MV-4-11 (cell line): Measurements from ENCODE around the gene RPL22.
A peak's percentile ranks its signal among the peaks of the same experiment; 100 is the strongest.

Experiments
- DNase-seq: peaks from one replicate; lab custom pipeline; 2025; lab: John Stamatoyannopoulos, UW

RPL22 gene

DNA sequence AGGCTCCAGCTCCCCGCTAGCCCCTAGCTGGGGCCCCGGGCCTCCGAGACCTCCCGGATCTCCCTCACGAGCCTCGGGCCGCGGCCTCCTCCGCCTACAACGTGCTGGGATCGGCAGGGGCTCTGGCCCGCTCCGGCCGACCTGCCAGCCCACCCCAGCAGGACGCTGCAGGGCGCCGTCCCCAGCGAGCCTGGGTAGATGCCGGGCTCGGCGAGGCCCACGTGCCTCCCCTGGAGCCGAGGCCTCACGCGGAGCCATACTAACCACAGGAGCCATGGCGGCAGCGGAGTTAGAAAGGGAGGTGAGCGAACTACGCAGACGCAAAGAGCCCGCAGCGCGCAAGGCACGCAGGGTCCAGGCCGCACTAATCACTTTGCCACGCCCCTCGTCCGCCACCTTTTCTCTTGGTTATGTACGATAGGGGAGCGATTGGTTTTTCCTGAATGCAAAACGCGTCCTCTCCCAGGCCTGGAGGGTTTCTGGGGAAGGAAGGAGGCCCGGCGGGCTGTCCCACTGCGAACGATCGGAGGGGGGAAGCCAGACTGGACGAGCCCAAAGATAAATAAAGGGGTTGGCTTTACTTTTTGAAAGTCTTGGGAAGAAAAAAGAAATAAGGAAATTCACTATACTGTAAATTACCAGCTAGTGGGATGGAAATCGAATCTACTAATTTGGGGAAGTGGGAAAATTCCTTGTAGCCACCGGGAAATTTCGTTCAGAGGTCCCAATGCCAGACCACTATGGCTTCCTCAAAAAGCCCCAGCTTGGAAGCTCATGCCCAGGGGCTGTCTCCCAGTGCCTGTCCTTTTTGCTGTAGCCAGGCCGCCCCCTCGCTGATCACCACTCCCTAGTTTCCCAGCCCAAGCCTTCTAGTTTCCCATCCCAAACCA is at the start of gene RPL22:
TSS of gene RPL22 (minus strand) at position 298 of the 890 bp plus-strand sequence. CDS start at position 276, 22 bp downstream.
- peak; percentile 99 for DNase-seq

DNA sequence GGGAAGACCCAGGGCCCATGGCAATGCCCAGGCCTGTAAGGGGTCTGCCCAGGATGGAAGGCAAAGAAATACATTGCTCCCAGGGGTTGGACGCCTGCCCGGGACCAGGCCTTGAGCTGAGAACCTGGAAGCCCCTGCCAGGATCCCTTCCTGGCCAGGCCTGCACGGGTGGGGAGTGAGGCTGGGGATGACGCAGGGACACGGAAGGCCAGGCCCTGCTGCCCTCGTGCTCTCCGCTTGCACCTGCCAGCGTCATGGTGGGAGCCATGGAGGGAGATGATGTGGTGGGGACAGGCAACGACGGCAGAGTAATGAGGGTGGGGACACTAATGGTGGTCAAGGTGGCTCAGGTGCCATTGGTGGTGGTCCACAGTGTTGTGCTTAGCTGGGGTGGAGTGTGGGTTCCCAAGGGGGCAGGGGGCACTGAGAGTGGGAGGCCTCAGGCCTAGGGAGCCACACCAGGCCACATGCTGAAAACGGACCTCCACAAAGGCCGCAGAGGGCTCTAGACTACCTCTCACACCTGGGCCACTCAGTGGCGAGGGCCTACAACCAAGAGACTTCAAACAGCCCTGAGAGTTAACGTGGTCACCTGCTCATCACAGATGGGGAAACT is 48.9 kb upstream of the RPL22 start:
- DNase-seq = no peak

DNA sequence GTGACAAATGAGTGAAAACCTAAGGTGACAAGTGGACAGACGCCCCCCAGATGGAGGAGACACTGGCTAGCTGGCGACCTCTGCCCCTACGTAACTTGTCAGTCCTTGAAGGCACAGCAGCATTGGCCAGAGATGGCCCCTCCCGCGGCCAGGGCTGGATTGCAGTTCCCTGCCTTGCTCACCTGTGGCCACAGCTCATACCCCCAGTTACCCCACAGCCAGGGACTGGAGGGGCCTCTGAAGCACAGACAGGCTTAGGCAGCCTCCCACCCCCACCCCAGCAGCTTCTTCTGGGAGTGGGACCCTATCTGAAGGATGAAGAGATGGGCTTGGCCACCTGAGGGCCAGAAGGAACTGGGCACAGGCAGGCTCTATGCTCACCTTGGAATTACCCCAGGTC is 48.3 kb upstream of the RPL22 start:
- no peak for DNase-seq

DNA sequence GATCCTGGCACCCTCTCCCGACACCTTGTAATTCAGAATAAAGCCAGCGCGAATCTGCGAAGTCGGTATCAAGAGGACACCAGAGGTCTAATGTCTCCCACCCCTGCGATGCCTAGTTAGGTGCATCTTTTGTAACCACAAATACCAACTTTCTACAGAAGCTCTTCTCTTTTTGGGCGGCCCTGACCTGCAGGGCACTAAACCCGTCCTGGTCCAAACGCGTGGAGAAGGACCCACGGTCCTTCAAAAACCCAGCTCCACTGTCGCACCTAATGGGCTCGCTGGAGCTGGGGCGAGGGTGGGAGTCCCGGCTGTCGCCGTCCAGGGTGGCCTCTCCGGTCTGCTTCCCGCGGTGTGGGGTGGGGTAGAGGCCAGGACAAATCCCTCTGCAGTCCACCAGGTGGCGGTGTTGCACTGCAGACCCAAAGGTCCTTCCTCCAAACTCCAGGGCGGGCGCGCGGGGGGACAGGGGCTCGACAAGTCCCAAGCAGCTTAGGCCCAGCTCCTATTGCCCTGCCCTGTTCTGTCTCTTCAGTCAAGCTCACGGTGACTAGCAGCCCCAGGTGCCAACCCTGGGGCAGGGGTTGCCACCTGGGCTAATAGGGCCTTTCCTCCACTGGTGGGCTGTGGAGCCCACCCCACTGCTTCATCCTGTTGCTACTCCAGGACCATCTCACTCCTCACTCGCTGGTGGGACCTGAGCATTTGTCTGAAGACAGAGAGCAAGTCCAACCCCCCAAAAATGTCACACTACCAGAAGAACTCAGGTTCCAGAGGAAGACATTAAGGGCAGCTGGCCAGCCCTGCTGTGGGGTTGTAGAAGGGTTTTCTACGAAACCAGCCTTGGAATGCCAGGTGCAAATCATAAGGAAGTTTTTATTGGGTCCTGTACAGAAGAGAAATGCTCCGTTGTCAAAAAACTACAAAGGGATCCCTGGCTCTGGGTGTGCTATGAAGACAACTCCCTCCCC is 47.4 kb upstream of the RPL22 start:
- peak; percentile 41 for DNase-seq

DNA sequence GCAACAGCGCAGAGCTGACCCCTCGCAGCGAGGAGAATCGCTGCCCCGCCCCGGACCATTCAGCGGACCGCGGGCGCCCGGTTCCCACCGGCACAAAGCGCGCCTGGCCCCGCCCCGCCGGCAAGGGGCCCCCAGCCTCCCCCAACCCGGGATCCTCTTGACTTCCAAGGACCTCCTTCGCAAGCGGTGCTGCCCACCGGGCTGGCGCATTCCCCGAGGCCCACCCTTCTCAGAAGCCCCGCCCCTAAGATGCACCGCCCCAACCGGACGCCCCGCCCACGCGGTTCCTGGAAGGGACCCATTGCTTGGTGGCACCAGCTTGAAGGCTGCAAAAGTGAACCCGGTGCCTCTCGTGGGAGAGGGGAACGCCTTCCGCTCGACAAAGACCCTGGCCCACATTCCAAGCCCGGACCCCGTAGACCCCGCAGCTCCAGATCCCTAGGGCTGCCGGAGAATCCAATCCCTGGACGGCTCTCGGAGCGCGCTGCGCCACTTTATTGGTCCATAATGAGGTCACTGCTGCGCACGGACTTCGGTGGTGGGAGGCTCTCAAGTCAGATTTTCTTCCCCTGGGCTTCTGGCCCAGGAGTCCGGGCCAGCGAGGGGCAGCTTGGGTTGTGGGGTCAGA is 46.6 kb upstream of the RPL22 start:
- no peak for DNase-seq

DNA sequence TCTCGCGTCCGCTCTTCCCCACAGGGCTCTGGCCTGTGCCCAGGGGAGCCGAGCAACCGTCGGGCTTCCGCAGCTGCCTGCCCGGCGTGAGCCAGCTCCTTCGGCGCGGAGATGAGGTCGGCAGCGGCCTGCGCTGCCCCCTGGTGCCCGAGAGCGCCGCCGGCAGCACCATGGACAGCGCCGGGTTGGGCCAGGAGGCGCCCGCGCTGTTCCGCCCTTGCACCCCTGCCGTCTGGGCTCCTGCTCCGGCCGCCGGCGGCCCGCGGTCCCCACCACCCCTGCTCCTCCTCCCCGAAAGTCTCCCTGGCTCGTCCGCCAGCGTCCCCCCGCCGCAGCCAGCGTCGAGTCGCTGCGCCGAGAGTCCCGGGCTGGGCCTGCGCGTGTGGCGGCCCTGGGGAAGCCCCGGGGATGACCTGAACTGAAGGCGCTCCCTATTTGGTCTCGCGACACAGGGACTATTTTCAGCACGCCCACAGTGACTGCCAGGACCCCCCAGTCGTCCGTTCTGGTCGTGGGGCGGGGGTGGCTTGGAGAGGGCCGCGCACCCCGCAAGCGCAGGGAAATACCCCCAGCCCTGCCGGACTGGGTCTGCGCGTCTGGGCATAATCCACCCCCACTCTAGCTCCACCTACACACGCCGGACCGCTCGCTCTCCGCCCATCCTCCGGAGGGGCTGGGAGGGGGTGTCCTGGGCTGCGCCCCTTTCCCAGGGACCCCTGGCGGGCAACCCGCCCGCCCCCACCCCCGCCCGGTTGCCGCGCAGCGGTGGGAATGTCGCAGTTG is 45.9 kb upstream of the RPL22 start:
- peak; percentile 73 for DNase-seq

DNA sequence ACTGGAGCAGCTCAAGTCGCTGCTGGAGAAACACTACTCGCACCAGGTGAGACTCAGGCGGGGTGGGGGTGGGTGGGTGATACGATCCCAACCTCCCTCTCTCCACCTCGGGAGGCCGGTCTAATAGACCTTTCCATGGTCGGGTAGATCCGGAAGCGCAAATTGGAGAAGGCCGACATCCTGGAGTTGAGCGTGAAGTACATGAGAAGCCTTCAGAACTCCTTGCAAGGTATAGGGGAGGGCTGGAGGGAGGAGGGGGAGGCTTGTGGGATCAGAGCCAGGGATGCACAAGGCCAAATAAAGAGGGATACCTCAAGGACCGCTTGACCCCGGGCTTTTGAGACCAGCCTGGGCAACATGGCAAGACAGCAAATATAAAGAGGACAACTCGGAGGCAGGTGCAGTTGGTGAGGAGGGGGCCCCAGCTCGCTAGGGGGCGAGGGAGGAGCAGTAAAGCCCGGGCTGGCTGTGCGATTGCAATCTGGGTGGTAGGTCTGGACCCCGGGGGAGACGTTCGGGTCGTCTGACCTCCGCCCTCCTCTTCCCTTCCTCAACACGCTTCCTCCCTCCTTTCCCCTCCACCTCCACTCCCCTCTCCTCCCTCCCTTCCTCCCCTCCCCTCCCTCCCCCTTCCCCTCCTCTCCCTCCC is 45.1 kb upstream of the RPL22 start:
- DNase-seq = no peak

DNA sequence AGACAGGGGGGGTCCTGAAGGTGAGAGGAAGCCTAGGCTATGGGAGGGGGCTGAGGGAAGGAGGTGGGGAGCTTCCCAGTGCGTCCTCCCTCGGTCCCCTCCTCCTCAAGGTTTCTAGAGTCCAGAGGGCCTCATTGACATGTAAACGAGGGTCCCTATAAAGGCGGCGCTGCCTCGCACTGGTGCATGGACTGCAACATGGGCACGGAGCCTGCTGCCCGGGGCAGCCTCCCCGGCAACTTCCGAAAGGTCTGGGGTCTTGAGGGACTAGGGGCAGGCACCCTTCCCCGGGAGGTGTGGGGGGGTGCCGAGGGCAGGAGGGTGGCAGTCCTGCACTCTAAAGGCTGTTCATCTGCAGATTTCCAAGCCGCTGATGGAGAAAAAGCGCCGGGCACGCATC is 44.6 kb upstream of the RPL22 start, which contains the start of gene HES3:
TSS of gene HES3 (plus strand) at position 187 of the 400 bp plus-strand sequence. CDS start at position 374, 187 bp downstream.
- DNase-seq = no peak

DNA sequence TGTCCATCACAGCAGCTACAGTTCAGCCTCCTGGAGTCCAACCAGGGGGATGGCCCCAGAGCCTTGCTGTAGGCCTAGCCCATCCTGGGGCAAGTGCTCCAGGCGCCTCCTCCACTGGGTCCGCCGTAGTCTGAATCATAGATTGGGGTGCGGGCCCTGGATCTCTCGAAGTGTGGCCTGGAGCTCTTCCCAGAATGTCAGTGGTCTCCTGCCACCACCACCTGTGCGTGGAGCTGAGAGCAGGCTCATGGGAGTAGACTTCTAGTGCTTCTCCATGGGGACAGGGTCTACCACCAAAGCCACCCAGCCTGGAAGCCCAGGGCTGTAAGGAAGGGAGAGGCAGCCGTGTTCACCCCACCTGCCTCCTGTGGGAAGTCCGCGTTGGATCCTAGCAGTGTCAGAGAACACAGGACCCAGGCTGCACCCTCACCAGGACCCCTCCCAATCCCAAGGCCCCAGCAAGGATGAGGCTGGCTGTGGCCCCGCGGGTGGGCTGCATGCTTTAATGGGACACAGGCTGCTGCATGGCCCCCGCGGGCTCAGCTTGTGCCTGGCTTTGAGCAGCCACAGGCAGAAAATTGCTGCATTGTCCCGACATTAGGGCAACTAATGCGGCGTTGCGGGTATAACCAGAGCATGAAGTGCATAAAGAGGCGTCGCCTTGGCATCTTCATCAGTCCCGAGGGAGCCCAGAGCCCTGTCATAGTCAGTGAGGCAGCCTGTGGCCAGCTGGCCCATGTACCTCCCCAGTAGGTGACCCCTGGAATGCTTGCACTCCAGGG is 43.8 kb upstream of the RPL22 start:
- no peak for DNase-seq

DNA sequence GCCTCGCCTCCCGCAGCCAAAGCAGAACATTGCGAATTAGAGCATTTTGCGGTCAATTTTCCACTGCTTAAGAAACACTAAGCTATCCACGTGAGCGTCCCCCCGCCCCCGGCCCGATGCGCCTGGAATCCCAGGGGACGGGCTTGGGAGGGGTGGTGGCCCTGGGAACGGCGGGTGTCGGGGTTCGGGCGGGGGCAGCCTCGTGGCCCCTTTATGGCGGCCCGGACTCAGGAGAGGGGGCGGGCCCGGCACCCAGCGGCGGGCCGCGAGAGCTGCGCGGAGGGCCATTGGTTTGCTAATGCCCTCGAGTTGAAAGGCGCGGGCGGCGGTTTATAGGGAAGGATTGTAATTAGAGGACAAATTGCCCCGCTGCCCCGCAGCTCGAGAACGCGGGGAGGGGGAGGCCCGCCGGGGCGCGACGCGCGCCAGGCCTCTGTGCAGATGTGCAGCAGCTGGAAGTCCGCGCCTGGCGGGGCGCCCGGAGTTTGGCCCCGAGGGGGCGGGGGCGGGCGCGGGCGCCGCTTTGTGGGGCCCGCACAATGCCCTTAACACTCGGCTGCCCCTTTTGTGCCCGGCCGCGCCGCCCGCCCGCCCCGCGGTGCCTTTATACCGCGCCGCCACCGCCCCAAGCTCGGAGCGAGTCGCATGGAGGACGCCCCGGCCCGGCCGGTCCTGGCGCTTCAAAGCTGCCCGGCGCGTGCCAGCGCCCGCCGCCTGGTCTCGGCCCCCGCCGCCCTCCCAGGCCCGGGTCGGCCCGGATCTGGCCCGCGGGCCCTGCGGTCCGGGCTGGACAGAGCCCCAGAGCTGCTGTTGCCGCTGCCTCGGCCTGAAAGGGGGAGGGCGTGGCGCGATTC is 42.7 kb upstream of the RPL22 start:
- no peak for DNase-seq

DNA sequence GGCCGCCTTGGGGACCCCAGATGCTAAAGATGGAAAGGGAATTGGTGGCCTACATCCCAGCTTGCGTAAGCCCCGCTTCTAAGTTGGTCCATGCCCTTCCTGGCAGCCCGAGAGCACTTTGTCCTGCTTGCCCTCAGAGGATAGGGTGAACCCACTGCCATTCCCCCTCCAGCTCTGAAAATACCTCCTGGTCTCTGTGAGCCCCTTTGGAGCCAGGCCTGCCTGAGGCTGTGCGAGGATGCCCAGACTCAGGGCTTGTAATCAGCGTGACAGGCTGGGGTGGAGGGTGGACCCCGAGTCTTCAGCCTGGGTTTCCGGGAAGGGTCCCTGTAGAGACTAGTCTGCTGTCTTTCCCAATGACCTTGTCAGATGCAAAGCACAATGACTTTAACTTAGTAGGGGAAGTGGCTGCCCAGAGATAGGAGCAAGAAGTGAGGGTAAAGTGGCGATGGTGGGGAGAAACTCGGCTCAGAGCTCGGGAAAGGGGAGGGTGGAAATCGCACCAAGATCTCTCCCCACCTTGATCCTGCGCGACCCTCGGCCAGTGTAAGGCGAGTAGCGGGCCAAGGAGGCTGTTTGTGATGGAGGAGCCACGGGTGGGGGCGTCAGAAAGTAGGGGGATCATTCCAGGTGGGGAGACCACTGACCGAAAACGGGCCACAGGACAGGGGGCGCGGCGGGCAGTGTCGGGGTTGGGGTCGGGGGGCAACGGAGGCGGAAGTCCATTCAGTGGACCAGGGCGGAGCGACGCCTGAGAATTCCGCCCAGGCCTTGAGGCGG is 41.9 kb upstream of the RPL22 start:
- no peak for DNase-seq

DNA sequence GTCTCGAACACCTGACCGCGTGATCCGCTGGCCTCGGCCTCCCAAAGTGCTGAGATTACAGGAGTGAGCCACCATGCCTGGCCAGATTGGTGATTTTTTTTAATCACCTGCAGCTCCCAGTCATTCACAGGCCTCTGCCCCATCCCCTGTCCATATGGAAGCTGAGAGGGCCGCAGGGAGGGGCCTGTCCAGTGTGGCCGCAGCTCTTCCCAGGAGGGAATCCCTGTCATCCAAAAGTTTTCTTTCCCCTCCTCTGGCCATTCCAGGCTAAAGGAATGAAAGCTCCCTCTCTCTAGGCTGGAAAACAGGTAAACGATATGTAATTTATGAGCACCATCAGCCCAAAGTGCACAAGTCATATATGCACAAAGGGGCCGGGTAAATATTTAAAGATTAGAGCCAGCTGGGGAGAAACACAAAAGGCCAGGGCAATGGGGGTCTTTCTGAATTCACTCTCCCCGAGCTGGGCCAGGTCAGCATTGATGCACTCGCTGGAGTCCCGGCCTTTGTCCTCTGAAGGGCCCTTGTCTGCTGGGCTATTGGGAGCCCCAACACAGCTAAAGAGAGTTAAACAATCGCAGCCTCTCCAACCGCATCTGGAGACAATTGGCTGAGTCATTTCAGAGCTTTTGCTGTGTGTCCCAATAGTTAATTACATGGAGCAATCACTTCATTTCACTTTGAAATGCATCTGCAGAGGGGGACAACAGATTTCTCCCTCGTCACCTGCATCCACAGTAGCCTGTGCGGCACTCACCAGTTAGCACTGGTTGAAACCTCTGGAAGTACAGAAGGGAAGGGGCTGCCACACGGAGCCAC is 40.8 kb upstream of the RPL22 start:
- DNase-seq = peak; percentile 49

DNA sequence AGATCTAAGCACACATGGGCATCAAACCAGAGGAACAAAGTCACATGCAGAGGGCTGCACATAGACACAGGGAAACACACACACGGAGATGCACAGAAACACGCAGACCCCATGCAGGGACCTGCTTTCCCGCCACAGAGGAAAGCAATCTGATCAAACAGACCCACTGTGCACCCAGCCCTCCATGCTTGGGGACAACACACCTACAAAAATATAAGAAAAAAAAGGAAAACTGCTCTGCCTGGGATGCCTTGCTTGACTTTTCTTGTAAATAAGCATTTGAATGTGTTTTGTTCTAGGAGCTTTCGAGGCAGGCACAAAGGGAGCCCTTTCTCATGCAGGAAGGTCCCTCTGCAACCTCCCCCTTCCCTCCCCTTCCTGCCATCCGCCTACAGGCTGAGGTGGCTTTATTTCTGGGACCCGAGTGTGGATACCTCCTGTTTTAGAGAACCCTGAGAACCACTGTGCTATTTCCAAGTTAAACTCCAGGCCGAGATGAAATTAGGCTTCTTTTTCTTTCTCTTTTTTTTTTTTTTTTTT is 39.9 kb upstream of the RPL22 start:
- DNase-seq = no peak

DNA sequence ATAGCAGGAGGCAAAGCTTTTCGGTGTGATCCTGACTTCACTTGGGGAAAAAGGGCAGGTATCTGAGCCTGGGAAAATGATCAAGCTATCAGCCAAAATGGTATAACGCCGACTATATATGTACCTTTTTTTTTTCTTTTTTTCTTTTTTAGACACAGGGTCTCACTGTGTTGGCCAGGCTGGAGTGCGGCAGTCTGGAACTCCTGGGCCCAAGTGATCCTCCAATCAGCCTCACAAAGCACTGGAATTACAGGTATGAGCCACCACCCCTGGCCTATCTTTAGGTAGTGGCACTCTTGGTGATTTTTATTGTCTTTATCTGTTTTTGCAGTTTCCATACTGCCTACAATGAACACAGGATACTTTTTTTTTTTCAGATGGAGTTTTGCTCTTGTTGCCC is 37.7 kb upstream of the RPL22 start:
- no peak for DNase-seq

DNA sequence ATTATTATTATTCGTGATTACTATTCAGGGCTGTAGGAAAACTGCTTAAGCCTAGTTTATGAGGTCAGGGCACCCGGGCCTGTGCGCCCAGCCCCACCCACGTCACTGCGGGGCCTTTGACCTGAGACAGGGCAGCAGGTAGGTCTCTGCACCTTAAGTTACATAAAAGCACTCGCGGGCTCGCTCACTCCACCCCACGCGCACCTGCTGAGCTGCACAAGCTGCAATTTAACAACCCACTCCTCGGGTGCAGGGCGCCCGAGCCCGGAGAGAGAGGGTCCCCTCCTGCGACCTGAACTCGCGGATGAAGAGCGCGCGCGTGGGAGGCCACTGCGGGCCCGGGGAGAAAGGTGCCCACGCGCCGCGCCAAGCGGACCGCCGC is 35.9 kb upstream of the RPL22 start:
- no peak for DNase-seq

DNA sequence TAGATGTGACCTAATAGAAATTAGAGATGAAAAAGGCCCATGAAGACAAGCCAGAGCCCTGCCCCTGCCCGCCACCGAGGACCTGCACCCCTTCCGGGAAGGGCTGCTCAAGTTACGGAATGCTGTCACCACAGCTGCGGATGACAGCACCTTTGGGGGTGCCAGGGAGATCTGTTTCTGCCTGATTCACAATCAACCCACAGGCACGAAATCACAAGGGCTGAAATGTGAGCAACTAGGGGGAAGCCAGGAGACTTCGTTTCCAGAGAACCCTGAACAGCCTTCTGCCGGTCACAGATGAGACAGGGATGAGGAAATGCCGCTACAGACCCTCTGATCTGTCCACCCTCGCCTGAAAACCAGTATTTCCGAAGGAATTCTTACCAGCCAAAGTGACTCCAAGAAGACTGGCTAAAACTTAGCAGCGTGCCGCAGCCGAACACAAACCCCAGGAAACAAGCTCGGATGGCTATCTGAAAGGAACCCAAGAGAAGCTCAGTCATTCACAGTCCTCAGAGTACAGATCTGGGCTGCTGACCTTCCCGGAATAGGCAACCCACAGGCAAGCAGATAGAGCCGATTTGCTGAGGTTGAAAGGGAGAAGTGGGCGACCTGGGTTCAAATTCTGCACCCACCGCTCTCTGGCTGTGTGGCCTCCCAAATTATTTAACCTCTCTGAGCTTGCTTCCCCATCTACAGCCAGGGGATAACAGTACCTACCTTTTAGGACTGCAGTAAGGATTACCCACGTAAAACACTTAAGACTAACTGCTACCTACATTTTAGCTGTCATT is 35.3 kb upstream of the RPL22 start:
- no peak for DNase-seq
